HepG2 (cell line): ENCODE data around the gene CLDN16.

Experiments
- CHD2 ChIP-seq: IDR thresholded peaks from 2 replicates; pipeline ENCODE4 v1.6.1; 2011; ENCODE audit warnings: low read depth, low read length, improper control_type of control experiment
- MAFK ChIP-seq, 2 experiments: IDR thresholded peaks in 1 of 2; conservative IDR thresholded peaks in 1 of 2; 2 replicates each; pipeline ENCODE4 v1.6.1; 2011; ENCODE audit warnings: improper control_type of control experiment in 2 of 2, low read length in 2 of 2
- MXD4 ChIP-seq: IDR thresholded peaks from 2 replicates; pipeline ENCODE4 v1.6.1; 2016; ENCODE audit warnings: mild to moderate bottlenecking, missing biosample characterization, missing genetic modification reagents
- ZFYVE20 ChIP-seq: sonication (generic); formaldehyde crosslinking; IDR thresholded peaks from 2 replicates; pipeline ENCODE4 v1.8.0; 2023; ENCODE audit warnings: low read depth, mild to moderate bottlenecking, moderate library complexity, missing genetic modification reagents, borderline replicate concordance
- ZNF44 ChIP-seq: sonication (generic); formaldehyde crosslinking; IDR thresholded peaks from 2 replicates; pipeline ENCODE4 v1.5.1; 2020; ENCODE audit warnings: mild to moderate bottlenecking, missing genetic modification reagents
- TF ChIP-seq, protein P1 (sequence below): sonication (generic); formaldehyde crosslinking; IDR thresholded peaks from 2 replicates; pipeline ENCODE4 v1.4.0; 2020; ENCODE audit warnings: missing genetic modification reagents
- TF ChIP-seq, protein P2 (sequence below): sonication (generic); formaldehyde crosslinking; IDR thresholded peaks from 2 replicates; pipeline ENCODE4 v1.5.0; 2020; ENCODE audit warnings: mild to moderate bottlenecking, missing genetic modification reagents, moderate library complexity

DNA sequence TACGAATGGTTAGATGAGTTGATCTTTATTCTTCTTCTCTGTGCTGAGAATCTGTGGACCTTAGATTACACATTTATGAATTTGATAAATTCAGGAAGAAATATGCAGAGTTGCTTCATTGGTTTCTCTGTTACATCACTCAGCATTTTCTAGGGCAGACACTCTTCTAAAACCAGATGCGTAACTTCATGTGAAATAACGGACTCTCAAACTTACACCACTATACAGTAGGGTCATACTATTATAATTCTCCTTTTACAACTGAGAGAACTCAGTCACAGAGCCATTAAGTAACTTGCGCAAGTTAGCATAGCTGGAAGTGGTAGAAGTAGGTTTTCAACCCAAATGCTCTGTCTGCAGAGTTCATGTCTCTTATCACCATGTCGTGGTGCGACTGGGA lies 56.0 kb downstream of the CLDN16 start:
- TF ChIP-seq, protein P1, sequence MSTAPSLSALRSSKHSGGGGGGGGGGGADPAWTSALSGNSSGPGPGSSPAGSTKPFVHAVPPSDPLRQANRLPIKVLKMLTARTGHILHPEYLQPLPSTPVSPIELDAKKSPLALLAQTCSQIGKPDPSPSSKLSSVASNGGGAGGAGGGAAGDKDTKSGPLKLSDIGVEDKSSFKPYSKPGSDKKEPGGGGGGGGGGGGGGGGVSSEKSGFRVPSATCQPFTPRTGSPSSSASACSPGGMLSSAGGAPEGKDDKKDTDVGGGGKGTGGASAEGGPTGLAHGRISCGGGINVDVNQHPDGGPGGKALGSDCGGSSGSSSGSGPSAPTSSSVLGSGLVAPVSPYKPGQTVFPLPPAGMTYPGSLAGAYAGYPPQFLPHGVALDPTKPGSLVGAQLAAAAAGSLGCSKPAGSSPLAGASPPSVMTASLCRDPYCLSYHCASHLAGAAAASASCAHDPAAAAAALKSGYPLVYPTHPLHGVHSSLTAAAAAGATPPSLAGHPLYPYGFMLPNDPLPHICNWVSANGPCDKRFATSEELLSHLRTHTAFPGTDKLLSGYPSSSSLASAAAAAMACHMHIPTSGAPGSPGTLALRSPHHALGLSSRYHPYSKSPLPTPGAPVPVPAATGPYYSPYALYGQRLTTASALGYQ (CRISPR knock-in tag) = no peak
- no peak for TF ChIP-seq ZFYVE20 (CRISPR knock-in tag)
- TF ChIP-seq, protein P2, sequence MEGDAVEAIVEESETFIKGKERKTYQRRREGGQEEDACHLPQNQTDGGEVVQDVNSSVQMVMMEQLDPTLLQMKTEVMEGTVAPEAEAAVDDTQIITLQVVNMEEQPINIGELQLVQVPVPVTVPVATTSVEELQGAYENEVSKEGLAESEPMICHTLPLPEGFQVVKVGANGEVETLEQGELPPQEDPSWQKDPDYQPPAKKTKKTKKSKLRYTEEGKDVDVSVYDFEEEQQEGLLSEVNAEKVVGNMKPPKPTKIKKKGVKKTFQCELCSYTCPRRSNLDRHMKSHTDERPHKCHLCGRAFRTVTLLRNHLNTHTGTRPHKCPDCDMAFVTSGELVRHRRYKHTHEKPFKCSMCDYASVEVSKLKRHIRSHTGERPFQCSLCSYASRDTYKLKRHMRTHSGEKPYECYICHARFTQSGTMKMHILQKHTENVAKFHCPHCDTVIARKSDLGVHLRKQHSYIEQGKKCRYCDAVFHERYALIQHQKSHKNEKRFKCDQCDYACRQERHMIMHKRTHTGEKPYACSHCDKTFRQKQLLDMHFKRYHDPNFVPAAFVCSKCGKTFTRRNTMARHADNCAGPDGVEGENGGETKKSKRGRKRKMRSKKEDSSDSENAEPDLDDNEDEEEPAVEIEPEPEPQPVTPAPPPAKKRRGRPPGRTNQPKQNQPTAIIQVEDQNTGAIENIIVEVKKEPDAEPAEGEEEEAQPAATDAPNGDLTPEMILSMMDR = no peak
- TF ChIP-seq MAFK (conservative IDR thresholded peaks at IDR 0.05 in 1 of 2, IDR thresholded peaks at IDR 0.05 in 1 of 2; ENCODE audit: low read length in 2 of 2) = no peak
- TF ChIP-seq ZNF44 = no peak
- no peak for TF ChIP-seq MXD4 (CRISPR knock-in tag)
- no peak for TF ChIP-seq CHD2
